ENCODE measurements around the gene PXK. TPM values are rescaled to one million over a fixed set of nuclear protein-coding genes. Genes with fewer than 3 reads are reported as not detected.

The PXK gene
- total RNA-seq, 1 experiment from 2014 or later, result 4.4 TPM

- Histone ChIP-seq H3K9me2 (ENCODE audit: insufficient read depth) (no peaks in the 10 kb centered on the region), H4K20me1 (ENCODE audit: insufficient read depth) (no peaks in the 10 kb centered on the region), H3K79me2 (ENCODE audit: low read depth) (no peaks in the 10 kb centered on the region), H3K4me3 (no peak overlapping the region), H3K4me2 (no peak overlapping the region), H3K4me1 (replicated peaks; ENCODE audit: insufficient read depth) (no peaks in the 10 kb centered on the region), H3K27ac (no peak overlapping the region), H3K36me3 (ENCODE audit: low read depth) (peaks cover 26% of the 10 kb centered on the region; the same call in 1 of the 2 replicates), H3K27me3 (ENCODE audit: insufficient read depth, low read depth) (no peaks in the 10 kb centered on the region), H2AFZ (no peak overlapping the region), H3K9me3 (ENCODE audit: insufficient read depth, low read depth) (no peaks in the 10 kb centered on the region), H3F3A (ENCODE audit: insufficient read depth, low read depth) (peaks cover 7% of the 10 kb centered on the region; the same call in 1 of the 2 replicates)
- TF ChIP-seq EZH2 (IDR thresholded peaks at IDR 0.05; ENCODE audit: low read depth) (no peak), CTCF (conservative IDR thresholded peaks at IDR 0.05) (no peak)
- ChIA-PET CTCF (interaction anchor here (0.6 kb wide), 1 partner anchor 208 kb away, joined by 4 read pairs; no protein-coding TSS in a partner anchor), POLR2A (ENCODE audit: unreplicated experiment) (no interaction called here)
- no TSS peak for BruUV-seq (replicated peaks)
- no peak for DNase-seq
- intact Hi-C loops (cut with micrococcal nuclease; ENCODE audit: unreplicated experiment), result no loop called here
Measured at GRCh38 chr3:58425782-58426181, 93.1 kb downstream of the PXK start.

- ChIA-PET CTCF (interaction anchor here (0.5 kb wide), 1 partner anchor 213 kb away, joined by 11 read pairs; no protein-coding TSS in a partner anchor), POLR2A (ENCODE audit: unreplicated experiment) (no interaction called here)
- Histone ChIP-seq H3K79me2 (ENCODE audit: low read depth) (peaks cover 12% of the 10 kb centered on the region), H3K27me3 (ENCODE audit: insufficient read depth, low read depth) (no peaks in the 10 kb centered on the region), H3K9me2 (ENCODE audit: insufficient read depth) (no peaks in the 10 kb centered on the region), H3K4me1 (replicated peaks; ENCODE audit: insufficient read depth) (peaks cover 6% of the 10 kb centered on the region; the same call in 1 of the 2 replicates), H2AFZ (no peak overlapping the region), H4K20me1 (ENCODE audit: insufficient read depth) (no peaks in the 10 kb centered on the region), H3K4me3 (no peak overlapping the region), H3K36me3 (ENCODE audit: low read depth) (peaks cover 37% of the 10 kb centered on the region; the same call in 1 of the 2 replicates), H3K4me2 (no peak overlapping the region), H3K27ac (no peak overlapping the region), H3F3A (ENCODE audit: insufficient read depth, low read depth) (peaks cover 7% of the 10 kb centered on the region; the same call in 1 of the 2 replicates), H3K9me3 (ENCODE audit: insufficient read depth, low read depth) (no peaks in the 10 kb centered on the region)
- no peak for DNase-seq
- BruUV-seq (replicated peaks), result no TSS peak
- intact Hi-C loops (cut with micrococcal nuclease; ENCODE audit: unreplicated experiment), result no loop called here
- TF ChIP-seq EZH2 (IDR thresholded peaks at IDR 0.05; ENCODE audit: low read depth) (no peak), CTCF (conservative IDR thresholded peaks at IDR 0.05) (no peak)
Measured at GRCh38 chr3:58427661-58428361, 95.1 kb downstream of the PXK start.

DNA sequence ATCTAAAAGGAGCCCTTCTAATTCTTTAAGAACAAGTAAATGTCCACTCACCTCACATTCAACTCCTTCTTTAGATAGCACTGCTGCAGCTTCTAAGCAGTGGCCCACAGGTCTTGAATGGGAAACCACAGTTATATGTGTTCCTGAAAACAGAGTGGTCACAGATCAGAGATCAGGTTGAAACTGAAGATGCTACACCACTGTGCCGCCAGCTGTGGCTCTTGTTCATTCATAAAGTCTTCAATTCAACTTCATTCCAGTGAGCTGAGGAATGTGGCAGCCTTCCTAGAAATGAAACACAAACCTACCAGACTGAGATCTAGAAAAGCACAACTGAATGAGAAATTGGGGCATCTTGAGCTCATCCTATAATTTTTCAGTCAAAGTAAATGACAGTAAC lies 97.0 kb downstream of the PXK start:
- TF ChIP-seq CTCF (conservative IDR thresholded peaks at IDR 0.05) (no peak), EZH2 (IDR thresholded peaks at IDR 0.05; ENCODE audit: low read depth) (no peak)
- Histone ChIP-seq H3K79me2 (ENCODE audit: low read depth) (peaks cover 17% of the 10 kb centered on the region), H3K9me2 (ENCODE audit: insufficient read depth) (no peaks in the 10 kb centered on the region), H3K9me3 (ENCODE audit: insufficient read depth, low read depth) (no peaks in the 10 kb centered on the region), H3K36me3 (ENCODE audit: low read depth) (peaks cover 37% of the 10 kb centered on the region; the same call in 1 of the 2 replicates), H3K27ac (no peak overlapping the region), H3K27me3 (ENCODE audit: insufficient read depth, low read depth) (no peaks in the 10 kb centered on the region), H3K4me2 (no peak overlapping the region), H3K4me1 (replicated peaks; ENCODE audit: insufficient read depth) (peaks cover 13% of the 10 kb centered on the region), H4K20me1 (ENCODE audit: insufficient read depth) (no peaks in the 10 kb centered on the region), H2AFZ (no peak overlapping the region), H3K4me3 (no peak overlapping the region), H3F3A (ENCODE audit: insufficient read depth, low read depth) (peaks cover 7% of the 10 kb centered on the region; the same call in 1 of the 2 replicates)
- intact Hi-C loops (cut with micrococcal nuclease; ENCODE audit: unreplicated experiment), result loop anchor here (5.0 kb wide), 2 partner anchors 43 to 178 kb away; no protein-coding TSS in a partner anchor
- no peak for DNase-seq
- POLR2A ChIA-PET (ENCODE audit: unreplicated experiment), result no interaction called here
- BruUV-seq (replicated peaks), result no TSS peak
- CTCF ChIA-PET, result interaction anchor here (0.5 kb wide), 1 partner anchor 242 kb away, joined by 3 read pairs; no protein-coding TSS in a partner anchor
